ENCODE data around the gene SNX18. TPM values are rescaled to one million over a fixed set of nuclear protein-coding genes. Genes with fewer than 3 reads are reported as not detected.

Gene SNX18
- total and polyA plus RNA-seq, 2 experiments from 2014 or later, result 4.7 to 33.0 TPM

DNA sequence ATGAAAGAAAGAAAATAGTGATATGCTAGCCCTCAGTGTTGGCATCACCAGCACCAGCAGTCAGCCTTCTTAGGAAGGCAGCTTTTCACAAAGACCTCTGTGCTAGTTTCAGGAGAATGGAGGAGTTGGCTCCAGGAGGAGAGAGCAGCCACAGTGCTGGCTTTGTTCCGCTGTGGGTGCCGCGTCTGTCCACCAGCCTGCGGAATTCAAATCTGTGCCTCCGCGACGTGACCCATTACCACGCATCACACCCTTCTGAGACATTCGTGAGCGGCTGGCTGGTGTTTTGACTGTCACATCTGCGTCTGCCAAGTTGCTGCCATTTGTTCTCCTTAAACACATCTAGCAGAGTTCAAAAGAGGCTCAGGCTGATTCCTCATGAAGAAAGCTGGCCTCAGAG lies 34.4 kb downstream of the SNX18 start:
- H3K27me3 Mint-ChIP-seq (ENCODE audit: insufficient read depth, low read depth, poor library complexity), result peaks cover 2% of the 10 kb centered on the region
- no peaks in the 10 kb centered on the region for H3K9me2 ChIP-seq (ENCODE audit: insufficient read depth)
- ATAC-seq (no peak), DNase-seq (ENCODE audit: low spot score) (no peak)
- H3K27me3 ChIP-seq (ENCODE audit: insufficient read depth), result no peaks in the 10 kb centered on the region
- no peak overlapping the region for H3K27ac Mint-ChIP-seq
- TF ChIP-seq, protein P1, sequence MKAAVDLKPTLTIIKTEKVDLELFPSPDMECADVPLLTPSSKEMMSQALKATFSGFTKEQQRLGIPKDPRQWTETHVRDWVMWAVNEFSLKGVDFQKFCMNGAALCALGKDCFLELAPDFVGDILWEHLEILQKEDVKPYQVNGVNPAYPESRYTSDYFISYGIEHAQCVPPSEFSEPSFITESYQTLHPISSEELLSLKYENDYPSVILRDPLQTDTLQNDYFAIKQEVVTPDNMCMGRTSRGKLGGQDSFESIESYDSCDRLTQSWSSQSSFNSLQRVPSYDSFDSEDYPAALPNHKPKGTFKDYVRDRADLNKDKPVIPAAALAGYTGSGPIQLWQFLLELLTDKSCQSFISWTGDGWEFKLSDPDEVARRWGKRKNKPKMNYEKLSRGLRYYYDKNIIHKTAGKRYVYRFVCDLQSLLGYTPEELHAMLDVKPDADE (IDR thresholded peaks at IDR 0.05), result no peak
- TF ChIP-seq, protein P2, sequence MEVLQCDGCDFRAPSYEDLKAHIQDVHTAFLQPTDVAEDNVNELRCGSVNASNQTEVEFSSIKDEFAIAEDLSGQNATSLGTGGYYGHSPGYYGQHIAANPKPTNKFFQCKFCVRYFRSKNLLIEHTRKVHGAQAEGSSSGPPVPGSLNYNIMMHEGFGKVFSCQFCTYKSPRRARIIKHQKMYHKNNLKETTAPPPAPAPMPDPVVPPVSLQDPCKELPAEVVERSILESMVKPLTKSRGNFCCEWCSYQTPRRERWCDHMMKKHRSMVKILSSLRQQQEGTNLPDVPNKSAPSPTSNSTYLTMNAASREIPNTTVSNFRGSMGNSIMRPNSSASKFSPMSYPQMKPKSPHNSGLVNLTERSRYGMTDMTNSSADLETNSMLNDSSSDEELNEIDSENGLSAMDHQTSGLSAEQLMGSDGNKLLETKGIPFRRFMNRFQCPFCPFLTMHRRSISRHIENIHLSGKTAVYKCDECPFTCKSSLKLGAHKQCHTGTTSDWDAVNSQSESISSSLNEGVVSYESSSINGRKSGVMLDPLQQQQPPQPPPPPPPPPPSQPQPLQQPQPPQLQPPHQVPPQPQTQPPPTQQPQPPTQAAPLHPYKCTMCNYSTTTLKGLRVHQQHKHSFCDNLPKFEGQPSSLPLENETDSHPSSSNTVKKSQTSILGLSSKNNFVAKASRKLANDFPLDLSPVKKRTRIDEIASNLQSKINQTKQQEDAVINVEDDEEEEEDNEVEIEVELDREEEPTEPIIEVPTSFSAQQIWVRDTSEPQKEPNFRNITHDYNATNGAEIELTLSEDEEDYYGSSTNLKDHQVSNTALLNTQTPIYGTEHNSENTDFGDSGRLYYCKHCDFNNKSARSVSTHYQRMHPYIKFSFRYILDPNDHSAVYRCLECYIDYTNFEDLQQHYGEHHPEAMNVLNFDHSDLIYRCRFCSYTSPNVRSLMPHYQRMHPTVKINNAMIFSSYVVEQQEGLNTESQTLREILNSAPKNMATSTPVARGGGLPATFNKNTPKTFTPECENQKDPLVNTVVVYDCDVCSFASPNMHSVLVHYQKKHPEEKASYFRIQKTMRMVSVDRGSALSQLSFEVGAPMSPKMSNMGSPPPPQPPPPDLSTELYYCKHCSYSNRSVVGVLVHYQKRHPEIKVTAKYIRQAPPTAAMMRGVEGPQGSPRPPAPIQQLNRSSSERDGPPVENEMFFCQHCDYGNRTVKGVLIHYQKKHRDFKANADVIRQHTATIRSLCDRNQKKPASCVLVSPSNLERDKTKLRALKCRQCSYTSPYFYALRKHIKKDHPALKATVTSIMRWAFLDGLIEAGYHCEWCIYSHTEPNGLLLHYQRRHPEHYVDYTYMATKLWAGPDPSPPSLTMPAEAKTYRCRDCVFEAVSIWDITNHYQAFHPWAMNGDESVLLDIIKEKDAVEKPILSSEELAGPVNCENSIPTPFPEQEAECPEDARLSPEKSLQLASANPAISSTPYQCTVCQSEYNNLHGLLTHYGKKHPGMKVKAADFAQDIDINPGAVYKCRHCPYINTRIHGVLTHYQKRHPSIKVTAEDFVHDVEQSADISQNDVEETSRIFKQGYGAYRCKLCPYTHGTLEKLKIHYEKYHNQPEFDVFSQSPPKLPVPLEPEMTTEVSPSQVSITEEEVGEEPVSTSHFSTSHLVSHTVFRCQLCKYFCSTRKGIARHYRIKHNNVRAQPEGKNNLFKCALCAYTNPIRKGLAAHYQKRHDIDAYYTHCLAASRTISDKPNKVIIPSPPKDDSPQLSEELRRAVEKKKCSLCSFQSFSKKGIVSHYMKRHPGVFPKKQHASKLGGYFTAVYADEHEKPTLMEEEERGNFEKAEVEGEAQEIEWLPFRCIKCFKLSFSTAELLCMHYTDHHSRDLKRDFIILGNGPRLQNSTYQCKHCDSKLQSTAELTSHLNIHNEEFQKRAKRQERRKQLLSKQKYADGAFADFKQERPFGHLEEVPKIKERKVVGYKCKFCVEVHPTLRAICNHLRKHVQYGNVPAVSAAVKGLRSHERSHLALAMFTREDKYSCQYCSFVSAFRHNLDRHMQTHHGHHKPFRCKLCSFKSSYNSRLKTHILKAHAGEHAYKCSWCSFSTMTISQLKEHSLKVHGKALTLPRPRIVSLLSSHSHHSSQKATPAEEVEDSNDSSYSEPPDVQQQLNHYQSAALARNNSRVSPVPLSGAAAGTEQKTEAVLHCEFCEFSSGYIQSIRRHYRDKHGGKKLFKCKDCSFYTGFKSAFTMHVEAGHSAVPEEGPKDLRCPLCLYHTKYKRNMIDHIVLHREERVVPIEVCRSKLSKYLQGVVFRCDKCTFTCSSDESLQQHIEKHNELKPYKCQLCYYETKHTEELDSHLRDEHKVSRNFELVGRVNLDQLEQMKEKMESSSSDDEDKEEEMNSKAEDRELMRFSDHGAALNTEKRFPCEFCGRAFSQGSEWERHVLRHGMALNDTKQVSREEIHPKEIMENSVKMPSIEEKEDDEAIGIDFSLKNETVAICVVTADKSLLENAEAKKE (CRISPR knock-in tag; IDR thresholded peaks at IDR 0.05), result no peak
- TF ChIP-seq, protein P3, sequence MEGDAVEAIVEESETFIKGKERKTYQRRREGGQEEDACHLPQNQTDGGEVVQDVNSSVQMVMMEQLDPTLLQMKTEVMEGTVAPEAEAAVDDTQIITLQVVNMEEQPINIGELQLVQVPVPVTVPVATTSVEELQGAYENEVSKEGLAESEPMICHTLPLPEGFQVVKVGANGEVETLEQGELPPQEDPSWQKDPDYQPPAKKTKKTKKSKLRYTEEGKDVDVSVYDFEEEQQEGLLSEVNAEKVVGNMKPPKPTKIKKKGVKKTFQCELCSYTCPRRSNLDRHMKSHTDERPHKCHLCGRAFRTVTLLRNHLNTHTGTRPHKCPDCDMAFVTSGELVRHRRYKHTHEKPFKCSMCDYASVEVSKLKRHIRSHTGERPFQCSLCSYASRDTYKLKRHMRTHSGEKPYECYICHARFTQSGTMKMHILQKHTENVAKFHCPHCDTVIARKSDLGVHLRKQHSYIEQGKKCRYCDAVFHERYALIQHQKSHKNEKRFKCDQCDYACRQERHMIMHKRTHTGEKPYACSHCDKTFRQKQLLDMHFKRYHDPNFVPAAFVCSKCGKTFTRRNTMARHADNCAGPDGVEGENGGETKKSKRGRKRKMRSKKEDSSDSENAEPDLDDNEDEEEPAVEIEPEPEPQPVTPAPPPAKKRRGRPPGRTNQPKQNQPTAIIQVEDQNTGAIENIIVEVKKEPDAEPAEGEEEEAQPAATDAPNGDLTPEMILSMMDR (conservative IDR thresholded peaks at IDR 0.05; ENCODE audit: low read depth in 2 of 2), result no peak
- TF ChIP-seq NANOG (IDR thresholded peaks at IDR 0.05; ENCODE audit: borderline replicate concordance) (no peak), POLR2AphosphoS5 (IDR thresholded peaks at IDR 0.05; ENCODE audit: low read depth) (no peak), EZH2 (IDR thresholded peaks at IDR 0.05; ENCODE audit: low read depth, unreplicated experiment) (no peak), ZNF331 (CRISPR knock-in tag; IDR thresholded peaks at IDR 0.05; ENCODE audit: low read depth) (no peak), ZNF114 (CRISPR knock-in tag; IDR thresholded peaks at IDR 0.05) (no peak), STAT1 (IDR thresholded peaks at IDR 0.05; ENCODE audit: unreplicated experiment) (no peak), EZH2phosphoT487 (IDR thresholded peaks at IDR 0.05; ENCODE audit: unreplicated experiment) (no peak), CREB1 (CRISPR knock-in tag; IDR thresholded peaks at IDR 0.05; ENCODE audit: low read depth) (no peak), JUNB (IDR thresholded peaks at IDR 0.05; ENCODE audit: unreplicated experiment) (no peak)
- TF ChIP-seq, protein P4, sequence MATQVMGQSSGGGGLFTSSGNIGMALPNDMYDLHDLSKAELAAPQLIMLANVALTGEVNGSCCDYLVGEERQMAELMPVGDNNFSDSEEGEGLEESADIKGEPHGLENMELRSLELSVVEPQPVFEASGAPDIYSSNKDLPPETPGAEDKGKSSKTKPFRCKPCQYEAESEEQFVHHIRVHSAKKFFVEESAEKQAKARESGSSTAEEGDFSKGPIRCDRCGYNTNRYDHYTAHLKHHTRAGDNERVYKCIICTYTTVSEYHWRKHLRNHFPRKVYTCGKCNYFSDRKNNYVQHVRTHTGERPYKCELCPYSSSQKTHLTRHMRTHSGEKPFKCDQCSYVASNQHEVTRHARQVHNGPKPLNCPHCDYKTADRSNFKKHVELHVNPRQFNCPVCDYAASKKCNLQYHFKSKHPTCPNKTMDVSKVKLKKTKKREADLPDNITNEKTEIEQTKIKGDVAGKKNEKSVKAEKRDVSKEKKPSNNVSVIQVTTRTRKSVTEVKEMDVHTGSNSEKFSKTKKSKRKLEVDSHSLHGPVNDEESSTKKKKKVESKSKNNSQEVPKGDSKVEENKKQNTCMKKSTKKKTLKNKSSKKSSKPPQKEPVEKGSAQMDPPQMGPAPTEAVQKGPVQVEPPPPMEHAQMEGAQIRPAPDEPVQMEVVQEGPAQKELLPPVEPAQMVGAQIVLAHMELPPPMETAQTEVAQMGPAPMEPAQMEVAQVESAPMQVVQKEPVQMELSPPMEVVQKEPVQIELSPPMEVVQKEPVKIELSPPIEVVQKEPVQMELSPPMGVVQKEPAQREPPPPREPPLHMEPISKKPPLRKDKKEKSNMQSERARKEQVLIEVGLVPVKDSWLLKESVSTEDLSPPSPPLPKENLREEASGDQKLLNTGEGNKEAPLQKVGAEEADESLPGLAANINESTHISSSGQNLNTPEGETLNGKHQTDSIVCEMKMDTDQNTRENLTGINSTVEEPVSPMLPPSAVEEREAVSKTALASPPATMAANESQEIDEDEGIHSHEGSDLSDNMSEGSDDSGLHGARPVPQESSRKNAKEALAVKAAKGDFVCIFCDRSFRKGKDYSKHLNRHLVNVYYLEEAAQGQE (IDR thresholded peaks at IDR 0.05; ENCODE audit: unreplicated experiment), result no peak
- no peak overlapping the region for H3K27ac ChIP-seq (ENCODE audit: low read depth)
- no peaks in the 10 kb centered on the region for H3F3A ChIP-seq (replicated peaks; ENCODE audit: low read depth)
- H3K36me3 ChIP-seq (ENCODE audit: insufficient read depth), result no peaks in the 10 kb centered on the region
- no peaks in the 10 kb centered on the region for H4K20me1 ChIP-seq (replicated peaks; ENCODE audit: insufficient read depth)
- no peaks in the 10 kb centered on the region for H3K9me3 Mint-ChIP-seq
- no peaks in the 10 kb centered on the region for H3K4me1 Mint-ChIP-seq
- no peaks in the 10 kb centered on the region for H3K79me2 ChIP-seq (replicated peaks; ENCODE audit: insufficient read depth)
- no peaks in the 10 kb centered on the region for H3K36me3 Mint-ChIP-seq (ENCODE audit: low read depth)
- no peak overlapping the region for H2AFZ ChIP-seq
- H3K4me3 ChIP-seq, result no peak overlapping the region
- H3K4me1 ChIP-seq (ENCODE audit: insufficient read depth), result no peaks in the 10 kb centered on the region
- no peak overlapping the region for H3K4me3 Mint-ChIP-seq
- H3K4me2 ChIP-seq, result no peak overlapping the region

Measured in GM23338 (cell line).